ENCODE data around the gene AUTS2. TPM values are rescaled to one million over a fixed set of nuclear protein-coding genes. Genes with fewer than 3 reads are reported as not detected.

The AUTS2 gene
- total RNA-seq, 1 donor from 2014 or later = 56.0 TPM

GRCh38 chr7:70353330-70353945 is 755.2 kb downstream of the AUTS2 start:
- H3K9me3 ChIP-seq = no peaks in the 10 kb centered on the region
- H3K27me3 ChIP-seq = no peaks in the 10 kb centered on the region
- H3K36me3 ChIP-seq = no peaks in the 10 kb centered on the region
- DNase-seq = no peak
- no peak for TF ChIP-seq CTCF (IDR thresholded peaks at IDR 0.05)
- ATAC-seq = no peak
- intact Hi-C loops (cut with DNase I) = no loop called here
- H3K27ac ChIP-seq = no peak overlapping the region
- H3K4me3 ChIP-seq = no peak overlapping the region
- H3K4me1 ChIP-seq = no peaks in the 10 kb centered on the region

GRCh38 chr7:70353946-70354335 is 755.7 kb downstream of the AUTS2 start:
- Histone ChIP-seq H3K9me3 (no peaks in the 10 kb centered on the region), H3K4me1 (no peaks in the 10 kb centered on the region), H3K4me3 (no peak overlapping the region), H3K27me3 (no peaks in the 10 kb centered on the region), H3K36me3 (no peaks in the 10 kb centered on the region), H3K27ac (no peak overlapping the region)
- intact Hi-C loops (cut with DNase I) = no loop called here
- ATAC-seq (no peak), DNase-seq (no peak)
- TF ChIP-seq CTCF (IDR thresholded peaks at IDR 0.05) = no peak

- H3K4me3 ChIP-seq = no peak overlapping the region
- H3K4me1 ChIP-seq = no peaks in the 10 kb centered on the region
- H3K9me3 ChIP-seq = no peaks in the 10 kb centered on the region
- ATAC-seq = peak; percentile 27
- intact Hi-C loops (cut with DNase I) = no loop called here
- H3K27me3 ChIP-seq = no peaks in the 10 kb centered on the region
- TF ChIP-seq CTCF (IDR thresholded peaks at IDR 0.05) = no peak
- DNase-seq = no peak
- no peak overlapping the region for H3K27ac ChIP-seq
- no peaks in the 10 kb centered on the region for H3K36me3 ChIP-seq
These were observed 756.3 kb downstream of the AUTS2 start for GRCh38 chr7:70354409-70355169.

GRCh38 chr7:70355198-70356020 is 757.1 kb downstream of the AUTS2 start:
- no peaks in the 10 kb centered on the region for H3K9me3 ChIP-seq
- no peak for TF ChIP-seq CTCF (IDR thresholded peaks at IDR 0.05)
- H3K4me3 ChIP-seq = no peak overlapping the region
- ATAC-seq = no peak
- intact Hi-C loops (cut with DNase I) = no loop called here
- no peaks in the 10 kb centered on the region for H3K27me3 ChIP-seq
- DNase-seq = no peak
- no peaks in the 10 kb centered on the region for H3K4me1 ChIP-seq
- no peaks in the 10 kb centered on the region for H3K36me3 ChIP-seq
- H3K27ac ChIP-seq = no peak overlapping the region

- no peak for TF ChIP-seq CTCF (IDR thresholded peaks at IDR 0.05)
- intact Hi-C loops (cut with DNase I) = no loop called here
- Histone ChIP-seq H3K27ac (no peak overlapping the region), H3K36me3 (no peaks in the 10 kb centered on the region), H3K4me3 (no peak overlapping the region), H3K9me3 (no peaks in the 10 kb centered on the region), H3K27me3 (no peaks in the 10 kb centered on the region), H3K4me1 (no peaks in the 10 kb centered on the region)
- DNase-seq (no peak), ATAC-seq (no peak)
These were observed 758.0 kb downstream of the AUTS2 start for GRCh38 chr7:70356085-70356786.
